Breast epithelium (tissue), 4 donors: ENCODE results near the gene GPR55. TPM values are rescaled to one million over a fixed set of nuclear protein-coding genes. Genes with fewer than 3 reads are reported as not detected.

Source experiments
- DNase-seq, 2 donors: peaks; one replicate each; pipeline ENCODE4 v3.0.0-alpha.2; 2019; ENCODE audit warnings: low spot score in 2 of 2
- H3K27ac ChIP-seq, 2 donors: fragments of 200-600 bp; sonication (generic) in 1 of 2; one replicate each; pipeline ENCODE4 v1.5.1; 2016 to 2019; ENCODE audit warnings: mild to moderate bottlenecking in 1 of 2
- H3K27me3 ChIP-seq, 2 donors: fragments of 200-600 bp; sonication (generic) in 1 of 2; one replicate each; pipeline versions ENCODE4 v1.5.1 to v1.6.0; 2017 to 2019; ENCODE audit warnings: control low read depth in 1 of 2, mild to moderate bottlenecking in 1 of 2
- H3K36me3 ChIP-seq: fragments of 200-600 bp; one replicate; pipeline ENCODE4 v1.5.1; 2019
- H3K4me1 ChIP-seq, 2 donors: fragments of 200-600 bp; sonication (generic); one replicate each; pipeline ENCODE4 v1.5.1; 2016 to 2019; ENCODE audit warnings: control low read depth in 1 of 2
- H3K4me3 ChIP-seq, 3 donors: fragments of 200-600 bp; sonication (generic); 1 replicate in 2 of 3; 2 replicates in 1 of 3; pipeline ENCODE4 v1.5.1; 2016 to 2019; ENCODE audit warnings: mild to moderate bottlenecking in 3 of 3, moderate library complexity in 2 of 3
- H3K9me3 ChIP-seq, 2 donors: fragments of 200-600 bp; sonication (generic) in 1 of 2; one replicate each; pipeline ENCODE4 v1.5.1; 2016 to 2019; ENCODE audit warnings: control low read depth in 1 of 2
- POLR2A ChIP-seq: fragments of 450-650 bp; IDR thresholded peaks from one replicate; pipeline ENCODE4 v1.6.1; 2016; ENCODE audit warnings: antibody characterized with exemption, mild to moderate bottlenecking, moderate library complexity
- POLR2AphosphoS5 ChIP-seq, 3 donors: sonication (generic); formaldehyde crosslinking; IDR thresholded peaks; one replicate each; pipeline ENCODE4 v1.6.1; 2017; ENCODE audit warnings: antibody characterized with exemption in 3 of 3
- intact Hi-C: fragments of 100-400 bp; cut with DNase I; formaldehyde crosslinking; loops from one replicate; pipeline ENCODE4 v1.15.1; 2023; ENCODE audit warnings: low total_unique reads
- total RNA-seq, 3 donors: library from RNA; depleted of rRNA; stranded (reverse); fragments of >200 nt; gene quantifications; one replicate each; pipeline ENCODE4 v1.1.0, GENCODE V29; 2016
- TF ChIP-seq, protein P1 (sequence below), 3 donors: fragments of 450-650 bp; IDR thresholded peaks; one replicate each; pipeline ENCODE4 v1.5.1; 2016 to 2017; ENCODE audit warnings: antibody characterized with exemption in 3 of 3, mild to moderate bottlenecking in 3 of 3, moderate library complexity in 3 of 3

Gene GPR55
- total RNA-seq, 3 donors from 2014 or later: 0.16 to 0.44 TPM; not detected in 1

DNA sequence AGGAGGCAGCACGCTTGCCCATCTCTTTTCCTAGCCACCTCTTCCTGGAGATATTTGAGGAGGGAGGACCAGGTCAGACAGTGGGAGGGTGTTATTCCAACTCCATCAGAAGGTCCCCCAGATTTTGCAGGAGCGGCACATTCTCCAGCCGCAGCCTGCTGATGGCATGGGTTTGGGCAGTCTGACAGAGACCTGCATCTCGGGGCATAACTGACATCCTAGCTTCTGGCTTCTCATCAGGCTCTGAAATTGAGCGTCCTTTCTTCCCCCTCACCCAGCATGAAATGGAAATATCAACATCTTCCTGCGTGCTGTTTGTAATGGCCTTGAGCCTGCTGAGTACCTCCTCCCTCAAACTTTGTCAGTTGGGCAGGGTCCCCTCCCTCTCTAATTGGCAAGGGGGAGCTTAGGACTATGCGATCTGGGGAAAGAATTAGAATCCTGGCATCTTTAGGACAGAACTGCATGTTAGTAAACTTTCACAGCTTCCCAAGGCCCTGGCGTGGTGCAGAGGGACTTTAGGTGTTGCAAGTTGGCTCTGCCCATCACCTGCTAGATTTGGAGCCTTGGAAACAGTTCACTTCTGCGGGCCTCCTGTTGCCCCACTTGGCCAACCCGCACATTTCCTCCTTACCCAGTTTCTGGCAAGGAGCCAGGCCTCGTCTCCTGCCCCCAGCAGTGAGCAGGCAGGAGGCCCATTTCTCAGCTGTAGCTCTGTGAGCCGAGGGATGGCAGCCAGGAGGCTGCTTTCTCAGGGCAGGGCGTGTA lies 58.1 kb downstream of the GPR55 start:
- no peak for DNase-seq
- intact Hi-C loops: no loop called here
- H3K9me3 ChIP-seq: no peaks in the 10 kb centered on the region
- peak overlapping the region in 1 of 3 donors; percentile 78 for H3K4me3 ChIP-seq
- H3K27me3 ChIP-seq: no peaks in the 10 kb centered on the region
- H3K4me1 ChIP-seq: peaks cover 0 to 3% of the 10 kb centered on the region in 2 donors
- H3K36me3 ChIP-seq: no peaks in the 10 kb centered on the region
- H3K27ac ChIP-seq: peak overlapping the region in 1 of 2 donors; percentile 5
- TF ChIP-seq POLR2AphosphoS5 (IDR thresholded peaks at IDR 0.05): no peak
- TF ChIP-seq, protein P1, sequence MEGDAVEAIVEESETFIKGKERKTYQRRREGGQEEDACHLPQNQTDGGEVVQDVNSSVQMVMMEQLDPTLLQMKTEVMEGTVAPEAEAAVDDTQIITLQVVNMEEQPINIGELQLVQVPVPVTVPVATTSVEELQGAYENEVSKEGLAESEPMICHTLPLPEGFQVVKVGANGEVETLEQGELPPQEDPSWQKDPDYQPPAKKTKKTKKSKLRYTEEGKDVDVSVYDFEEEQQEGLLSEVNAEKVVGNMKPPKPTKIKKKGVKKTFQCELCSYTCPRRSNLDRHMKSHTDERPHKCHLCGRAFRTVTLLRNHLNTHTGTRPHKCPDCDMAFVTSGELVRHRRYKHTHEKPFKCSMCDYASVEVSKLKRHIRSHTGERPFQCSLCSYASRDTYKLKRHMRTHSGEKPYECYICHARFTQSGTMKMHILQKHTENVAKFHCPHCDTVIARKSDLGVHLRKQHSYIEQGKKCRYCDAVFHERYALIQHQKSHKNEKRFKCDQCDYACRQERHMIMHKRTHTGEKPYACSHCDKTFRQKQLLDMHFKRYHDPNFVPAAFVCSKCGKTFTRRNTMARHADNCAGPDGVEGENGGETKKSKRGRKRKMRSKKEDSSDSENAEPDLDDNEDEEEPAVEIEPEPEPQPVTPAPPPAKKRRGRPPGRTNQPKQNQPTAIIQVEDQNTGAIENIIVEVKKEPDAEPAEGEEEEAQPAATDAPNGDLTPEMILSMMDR (IDR thresholded peaks at IDR 0.05): no peak
- no peak for TF ChIP-seq POLR2A

DNA sequence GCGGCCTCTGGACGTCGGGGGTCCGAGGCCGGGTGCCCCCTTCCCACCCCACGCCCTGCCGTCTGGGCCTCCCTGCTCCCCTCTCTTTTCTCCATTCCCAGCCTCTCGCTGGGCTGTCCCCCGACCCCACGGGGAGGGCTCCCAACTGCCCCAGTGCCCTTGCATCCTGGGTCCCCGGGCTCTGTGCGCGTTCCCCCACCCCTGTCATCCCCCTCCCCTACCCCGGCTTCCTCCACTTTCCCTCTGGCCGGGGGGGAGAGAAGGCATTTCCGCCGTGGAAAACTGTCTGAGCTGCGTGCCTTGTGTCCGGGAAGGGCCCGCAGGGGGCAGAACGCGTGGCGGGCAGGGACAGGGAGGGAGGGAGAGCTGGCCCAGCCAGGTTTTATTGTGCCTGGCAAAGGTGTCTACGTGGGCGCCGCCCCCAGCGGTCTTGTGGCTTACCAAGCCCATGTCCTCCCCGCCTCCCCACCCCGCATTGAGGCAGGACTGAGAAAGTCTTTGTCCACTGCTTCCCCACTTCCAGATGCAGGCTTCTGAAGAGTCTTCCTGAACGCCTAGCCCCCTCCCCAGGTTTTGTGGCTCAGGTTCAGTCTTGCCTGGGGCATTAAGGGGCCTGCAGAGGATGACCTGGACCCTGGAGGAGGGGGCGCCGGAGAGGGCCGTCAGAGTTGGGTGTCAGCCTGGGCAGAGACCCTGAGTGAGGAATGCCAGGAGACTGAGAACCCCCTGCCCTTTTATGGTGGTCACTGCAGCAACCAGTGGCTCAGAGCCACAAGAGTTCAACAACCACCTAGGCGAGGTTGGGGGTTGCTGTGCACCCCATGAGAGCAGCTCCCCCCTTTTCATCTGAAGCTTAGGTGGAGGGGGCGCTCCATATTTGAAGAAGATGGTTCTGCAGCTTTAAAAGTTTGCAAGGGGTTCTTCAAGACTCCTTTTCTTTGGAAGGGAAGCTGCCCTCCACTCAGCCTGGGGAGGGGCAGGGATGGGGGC lies 59.0 kb downstream of the GPR55 start:
- DNase-seq: peak in 1 of 2 donors; percentile 32

DNA sequence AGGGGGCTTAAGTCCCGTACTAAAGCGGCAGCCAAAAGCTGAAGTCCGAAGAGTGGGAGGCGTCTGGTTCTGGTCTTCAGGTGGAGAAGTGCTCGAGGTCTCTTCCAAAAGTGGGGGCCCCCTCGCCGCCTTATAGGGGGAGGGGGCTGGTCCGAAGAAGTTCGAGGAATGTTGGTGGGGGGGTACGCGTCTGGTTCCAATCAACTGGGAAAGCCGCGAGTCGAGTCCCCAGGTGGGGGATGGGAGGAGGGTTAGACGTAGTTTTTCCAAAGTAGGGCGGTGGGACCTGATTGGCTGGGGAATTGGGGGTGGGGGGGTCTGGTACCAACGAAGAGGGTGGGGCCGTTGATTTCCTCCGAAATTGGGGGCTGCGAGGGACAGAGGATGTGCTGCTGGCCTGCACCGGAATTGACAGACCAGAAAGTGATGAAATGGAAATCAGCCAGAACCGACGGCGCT lies 59.7 kb downstream of the GPR55 start:
- H3K27me3 ChIP-seq: no peaks in the 10 kb centered on the region
- H3K9me3 ChIP-seq: no peaks in the 10 kb centered on the region
- H3K36me3 ChIP-seq: no peaks in the 10 kb centered on the region
- H3K27ac ChIP-seq: peak overlapping the region in 1 of 2 donors; percentile 17
- TF ChIP-seq POLR2AphosphoS5 (IDR thresholded peaks at IDR 0.05) (no peak), POLR2A (no peak)
- TF ChIP-seq, protein P1 (IDR thresholded peaks at IDR 0.05): no peak
- H3K4me1 ChIP-seq: peaks cover 0 to 3% of the 10 kb centered on the region in 2 donors
- intact Hi-C loops: no loop called here
- no peak for DNase-seq
- peak overlapping the region; percentile 51 to 78 (median 76) for H3K4me3 ChIP-seq

More for the DNA sequence above, 59.0 kb downstream of the GPR55 start:
- no peaks in the 10 kb centered on the region for H3K27me3 ChIP-seq
- TF ChIP-seq, protein P1 (IDR thresholded peaks at IDR 0.05): no peak
- TF ChIP-seq POLR2AphosphoS5 (IDR thresholded peaks at IDR 0.05) (no peak), POLR2A (no peak)
- H3K4me3 ChIP-seq: peak overlapping the region; percentile 51 to 78 (median 76)
- intact Hi-C loops: no loop called here
- H3K4me1 ChIP-seq: peaks cover 0 to 3% of the 10 kb centered on the region in 2 donors
- H3K27ac ChIP-seq: peak overlapping the region in 1 of 2 donors; percentile 1
- H3K36me3 ChIP-seq: no peaks in the 10 kb centered on the region
- H3K9me3 ChIP-seq: no peaks in the 10 kb centered on the region

DNA sequence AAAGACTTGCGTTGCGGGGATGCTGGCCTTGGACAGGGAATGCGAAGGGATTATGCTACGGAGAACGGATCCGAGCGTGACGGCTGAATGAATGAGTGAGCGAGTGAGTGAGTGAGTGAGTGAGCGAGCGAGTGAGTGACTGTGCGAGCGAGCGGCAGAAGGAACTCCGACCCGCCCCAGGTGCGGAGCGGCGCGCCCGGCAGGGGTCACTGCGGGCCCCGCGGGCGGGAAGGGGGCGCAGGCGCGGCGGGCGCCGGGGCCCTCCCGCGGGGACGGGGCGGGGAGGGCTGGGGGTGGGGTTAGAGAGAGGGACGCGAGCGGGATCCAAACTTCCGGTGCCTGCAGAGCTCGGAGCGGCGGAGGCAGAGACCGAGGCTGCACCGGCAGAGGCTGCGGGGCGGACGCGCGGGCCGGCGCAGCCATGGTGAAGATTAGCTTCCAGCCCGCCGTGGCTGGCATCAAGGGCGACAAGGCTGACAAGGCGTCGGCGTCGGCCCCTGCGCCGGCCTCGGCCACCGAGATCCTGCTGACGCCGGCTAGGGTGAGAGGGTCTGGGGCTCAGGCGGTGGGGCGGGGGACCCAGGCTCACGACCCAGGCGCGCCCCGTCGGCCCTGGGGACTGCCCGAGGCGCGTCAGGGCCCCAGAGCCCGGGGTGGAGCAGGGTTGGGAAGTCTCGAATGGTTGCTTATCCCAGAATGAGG lies 60.3 kb downstream of the GPR55 start, which contains the start of gene ITM2C:
Gene ITM2C, plus strand, starts transcription at position 338 of the 702 bp plus-strand sequence. Its CDS starts 84 bp downstream, at position 422.
- DNase-seq: no peak
- intact Hi-C loops: no loop called here
- no peaks in the 10 kb centered on the region for H3K27me3 ChIP-seq
- peaks cover 0 to 3% of the 10 kb centered on the region in 2 donors for H3K4me1 ChIP-seq
- no peaks in the 10 kb centered on the region for H3K9me3 ChIP-seq
- peak within 1 kb of the TSS; percentile 1 to 17 for H3K27ac ChIP-seq
- TF ChIP-seq, protein P1 (IDR thresholded peaks at IDR 0.05): no peak
- no peak for TF ChIP-seq POLR2AphosphoS5 (IDR thresholded peaks at IDR 0.05)
- H3K4me3 ChIP-seq: peak within 1 kb of the TSS; percentile 51 to 78 (median 76)
- H3K36me3 ChIP-seq: no peaks in the 10 kb centered on the region
